GM18868 (cell line): ENCODE measurements around the gene DDX31.

Source experiments
- ATAC-seq: cut with Tn5 transposase; IDR thresholded peaks from one replicate; pipeline ENCODE4 v1.9.1; 2021; ENCODE audit warnings: mild to moderate bottlenecking, moderate library complexity; ENCODE audit not compliant: unreplicated experiment

The DDX31 gene

DNA sequence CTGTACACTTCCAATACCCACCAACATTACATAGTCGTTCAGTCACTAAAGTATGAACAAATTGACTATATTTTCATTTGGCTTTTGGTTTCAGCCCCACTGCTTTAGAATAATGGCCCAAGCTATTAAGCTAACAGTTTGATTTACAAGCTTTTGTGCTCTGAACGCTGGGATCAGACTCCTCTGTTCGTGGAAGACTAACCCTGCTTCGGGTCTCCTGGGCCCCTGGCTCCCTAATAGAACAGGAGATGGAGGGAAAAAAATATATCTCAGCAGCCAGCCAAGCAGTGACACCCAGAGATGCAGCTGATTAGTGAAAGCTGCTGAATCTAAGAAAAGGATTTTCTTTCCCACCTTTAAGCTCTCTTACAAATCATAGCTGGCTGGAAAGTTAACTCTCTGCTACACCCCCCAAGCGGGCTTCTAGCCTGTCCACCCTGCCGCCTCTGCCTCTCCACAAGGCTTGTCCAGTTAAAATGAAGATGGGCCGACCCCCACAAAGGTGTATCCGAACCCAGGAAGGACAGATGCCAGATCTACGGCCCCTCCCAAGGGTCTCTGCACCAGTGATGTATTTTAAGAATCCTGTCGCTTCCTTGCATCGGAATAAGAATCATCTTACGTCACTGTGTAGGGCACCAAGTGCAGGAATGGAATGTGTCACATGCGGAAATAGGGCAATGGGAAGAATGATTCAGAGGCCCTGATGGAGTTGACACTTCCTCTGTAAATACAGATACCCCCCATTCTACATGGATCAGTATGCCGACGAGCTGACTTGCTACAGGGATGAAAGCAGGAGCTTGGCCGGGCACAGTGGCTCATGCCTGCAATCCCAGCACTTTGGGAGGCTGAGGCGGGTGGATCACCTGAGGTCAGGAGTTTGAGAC, 120.8 kb downstream of the DDX31 start:
- ATAC-seq, result no peak

DNA sequence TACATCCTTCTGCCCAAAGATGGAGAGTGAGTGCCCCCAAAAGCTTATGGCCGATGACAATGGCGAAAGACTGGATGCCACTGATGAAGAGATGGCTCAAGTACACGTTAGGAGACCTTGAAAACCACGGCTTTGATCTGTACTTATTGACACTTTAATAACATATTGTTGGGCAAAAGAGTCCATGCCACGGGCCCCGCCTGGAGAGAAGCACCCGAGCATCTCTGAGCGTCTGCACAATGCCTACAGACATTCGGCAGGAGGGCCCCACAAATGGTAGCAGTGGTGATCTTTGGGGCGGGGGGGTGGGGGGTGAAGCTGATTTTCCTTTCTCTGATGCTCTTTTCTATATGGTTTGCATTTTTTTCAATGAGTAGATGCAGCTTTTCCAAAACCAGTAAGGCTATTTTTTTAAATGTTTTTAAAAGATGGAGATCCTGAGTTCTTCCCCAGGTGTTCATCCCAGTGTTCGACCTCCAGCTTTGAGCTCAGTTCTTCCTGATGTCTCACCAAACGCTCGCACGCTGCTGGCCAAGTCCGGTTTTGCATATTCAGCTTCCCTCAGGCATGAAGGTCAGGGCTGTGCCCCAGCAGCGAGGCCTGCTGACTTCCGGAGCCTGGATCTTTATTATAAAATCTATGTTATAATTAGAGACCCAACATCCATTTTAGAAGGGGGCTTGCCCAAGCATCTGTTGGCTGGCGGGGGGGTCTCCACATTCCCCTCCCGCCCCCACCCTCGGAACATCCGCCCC, 121.6 kb downstream of the DDX31 start:
- ATAC-seq, result no peak

DNA sequence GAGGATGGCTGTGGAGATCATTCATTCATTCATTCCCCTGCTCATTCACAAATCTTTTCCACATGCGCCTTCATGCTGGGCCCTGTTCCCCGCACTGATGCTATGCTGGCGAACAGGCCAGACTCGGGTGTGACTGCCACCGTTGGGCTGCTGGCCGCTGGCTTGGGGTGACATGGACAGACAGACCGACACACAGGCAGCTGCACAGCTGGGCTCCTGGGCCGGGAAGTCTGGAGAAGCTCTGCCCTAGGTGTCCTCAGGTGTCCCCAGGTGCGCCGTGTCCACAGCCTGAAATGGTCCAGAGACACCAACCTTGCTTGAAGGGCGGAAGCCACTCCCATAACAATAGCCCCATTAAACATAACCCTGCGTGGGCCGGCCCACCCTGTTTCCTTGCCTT, 122.3 kb downstream of the DDX31 start:
- ATAC-seq, result no peak

DNA sequence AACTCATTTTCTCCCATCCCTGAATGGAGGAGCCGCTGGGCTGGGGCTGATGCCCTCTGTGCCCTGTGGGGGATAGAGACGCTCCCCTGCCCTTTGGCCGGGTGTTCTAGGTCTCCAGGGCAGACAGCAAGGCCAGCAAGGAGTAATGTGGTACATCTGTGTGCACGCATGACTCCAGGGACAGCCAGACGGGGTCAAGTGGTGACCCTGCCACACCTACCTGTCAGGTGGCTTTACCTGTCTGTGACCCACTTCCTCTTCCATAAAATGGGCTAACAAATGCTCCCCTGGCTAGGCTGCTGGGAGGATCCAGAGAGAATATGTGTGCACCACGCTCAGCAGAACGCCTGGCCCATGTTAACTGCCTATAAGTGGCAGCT, 122.7 kb downstream of the DDX31 start:
- ATAC-seq, result no peak

DNA sequence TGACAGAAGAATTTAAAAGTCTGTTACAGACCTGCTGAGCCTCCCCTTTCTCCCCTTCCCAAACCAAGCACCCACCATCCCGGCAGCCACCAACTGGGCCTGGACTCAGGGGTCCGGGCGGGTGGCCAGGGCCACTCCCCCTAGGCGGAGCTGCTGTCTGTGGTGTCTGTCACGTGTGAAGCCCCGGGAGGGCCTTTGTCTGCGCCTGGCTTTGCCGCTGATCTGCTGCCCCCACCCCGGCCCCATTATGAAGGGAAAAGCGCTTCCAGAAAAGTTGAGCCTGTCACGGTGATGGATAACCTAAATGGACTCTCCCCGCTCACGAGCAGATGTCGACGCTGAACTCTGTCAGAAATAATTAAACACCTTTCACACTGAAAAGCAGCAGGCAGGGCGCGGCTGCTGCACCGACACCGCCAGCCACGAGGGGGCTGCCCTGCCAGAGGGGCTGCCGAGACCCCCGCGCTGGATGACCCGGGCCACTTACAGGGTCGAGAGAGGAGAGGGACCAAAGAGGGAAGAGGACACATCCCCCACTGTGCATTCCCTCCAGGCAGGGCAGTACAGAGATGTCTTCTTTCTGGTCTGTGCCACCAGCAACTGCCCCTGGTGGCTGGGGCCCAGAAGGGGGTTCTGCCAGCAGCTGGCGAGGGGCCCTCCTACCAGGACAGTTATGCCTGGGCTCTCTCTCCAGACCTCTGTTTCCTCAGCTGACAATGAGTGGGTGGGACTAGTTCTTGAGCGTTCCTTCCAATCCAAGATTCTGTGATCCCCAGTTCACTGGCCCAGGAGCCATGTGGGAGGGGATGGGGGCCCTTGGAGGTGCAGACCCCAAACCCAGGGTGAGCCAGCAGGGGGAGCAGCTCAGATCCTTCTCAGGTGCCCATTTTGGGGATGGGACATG, 123.4 kb downstream of the DDX31 start:
- no peak for ATAC-seq

DNA sequence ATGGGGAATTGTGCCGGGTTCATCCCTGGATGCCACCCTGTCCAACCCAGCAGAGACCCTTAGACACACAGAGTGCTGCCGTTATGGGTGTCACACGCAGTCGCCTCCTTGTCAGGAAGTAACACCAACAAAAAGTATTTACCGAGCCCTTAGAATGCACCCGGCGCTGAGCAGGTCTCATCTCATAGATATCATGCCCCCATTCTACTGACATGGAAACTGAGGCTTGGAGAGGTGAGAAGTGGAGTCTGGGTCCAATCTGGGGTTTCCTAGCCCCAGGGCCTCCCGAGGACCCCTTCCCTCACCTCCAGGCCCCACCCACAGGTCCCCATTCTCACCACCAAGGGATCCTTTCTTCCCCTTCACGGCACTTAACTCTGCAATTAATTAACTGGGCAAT, 124.2 kb downstream of the DDX31 start:
- ATAC-seq, result no peak

DNA sequence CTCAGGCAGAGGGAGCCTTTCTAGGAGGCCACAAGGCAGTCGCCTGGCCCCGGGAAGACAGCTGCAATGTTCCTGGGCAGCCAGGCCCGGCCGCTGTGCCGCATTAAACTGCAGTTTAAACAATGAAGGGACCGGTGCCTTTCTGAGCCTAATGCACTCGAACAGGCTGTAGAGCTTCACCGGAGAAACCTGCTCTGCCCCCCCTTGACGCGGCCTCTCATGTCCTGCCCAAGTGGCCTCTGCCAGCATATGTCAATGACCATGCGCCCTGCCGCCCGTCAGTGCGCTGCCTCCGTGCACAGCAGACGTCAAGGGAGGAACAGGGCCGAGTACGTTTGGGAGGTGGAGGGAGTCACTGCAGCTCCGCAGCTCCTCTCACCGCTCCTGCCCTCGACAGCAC, 125.8 kb downstream of the DDX31 start:
- ATAC-seq, result no peak

DNA sequence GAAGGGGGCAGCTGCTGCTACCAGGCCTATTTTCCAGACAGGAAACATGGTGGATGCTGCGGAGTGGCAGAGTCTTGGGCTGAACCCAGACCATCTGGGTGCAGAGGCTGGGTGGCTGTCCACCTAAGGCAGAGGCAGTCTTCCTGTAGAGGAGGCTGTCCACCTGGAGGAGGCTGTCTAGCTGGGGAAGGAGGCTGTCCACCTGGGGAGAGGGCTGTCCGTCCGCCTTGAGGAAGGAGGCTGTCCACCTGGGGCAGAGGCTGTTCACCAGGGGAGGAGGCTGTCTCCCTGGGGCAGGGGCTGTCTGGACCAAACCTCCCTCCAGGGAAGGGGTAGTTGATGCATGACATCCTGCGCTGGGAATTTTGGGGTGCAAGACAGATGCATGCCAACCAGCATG, 126.5 kb downstream of the DDX31 start:
- no peak for ATAC-seq
